Body of pancreas (tissue), 4 donors: ENCODE results near the gene NCOA6. TPM values are rescaled to one million over a fixed set of nuclear protein-coding genes. Genes with fewer than 3 reads are reported as not detected.
A peak's percentile ranks its signal among the peaks of the same experiment; 100 is the strongest.

Experiments
- ATAC-seq: fragments of 150-250 bp; one replicate; pipeline ENCODE4 v1.9.1; 2016
- DNase-seq, 4 donors: peaks; one replicate each; pipeline ENCODE4 v3.0.0-alpha.2; 2019
- H3K27ac ChIP-seq, 4 donors: fragments of 200-600 bp; sonication (generic); 1 replicate in 3 of 4; 2 replicates in 1 of 4; pipeline versions ENCODE4 v1.5.1 to v1.6.1; 2016 to 2019; ENCODE audit warnings: mild to moderate bottlenecking in 1 of 4, mixed read lengths in 1 of 4, moderate library complexity in 1 of 4
- H3K27me3 ChIP-seq, 2 donors: fragments of 200-600 bp; sonication (generic); one replicate each; pipeline ENCODE4 v1.6.0; 2016; ENCODE audit warnings: mild to moderate bottlenecking in 1 of 2
- H3K36me3 ChIP-seq, 2 donors: fragments of 200-600 bp; sonication (generic); replicated peaks in 1 of 2; 2 replicates each; pipeline ENCODE4 v1.5.1; 2016; ENCODE audit warnings: low read depth in 2 of 2; ENCODE audit not compliant: insufficient read depth in 1 of 2
- H3K4me1 ChIP-seq: fragments of 200-600 bp; sonication (generic); one replicate; pipeline ENCODE4 v1.6.0; 2016
- H3K4me3 ChIP-seq, 2 donors: fragments of 200-600 bp; sonication (generic); 1 replicate in 1 of 2; 2 replicates in 1 of 2; pipeline ENCODE4 v1.5.1; 2016 to 2019
- H3K9me3 ChIP-seq, 3 donors: fragments of 200-600 bp; sonication (generic); 1 replicate in 2 of 3; 2 replicates in 1 of 3; pipeline ENCODE4 v1.5.1; 2016
- CTCF ChIP-seq, 7 experiments: fragments of 450-650 bp in 4 of 7; fragments of 200-600 bp in 3 of 7; sonication (generic) in 3 of 7; IDR thresholded peaks; one replicate each; pipeline ENCODE4 v1.5.1; 2016 to 2019; ENCODE audit warnings: antibody characterized with exemption in 7 of 7
- POLR2A ChIP-seq, 3 donors: fragments of 450-650 bp; IDR thresholded peaks; one replicate each; pipeline ENCODE4 v1.6.1; 2016; ENCODE audit warnings: antibody characterized with exemption in 3 of 3, mild to moderate bottlenecking in 2 of 3
- WGBS, 2 donors: methylation state at CpG; one replicate each; pipeline ENCODE4 v1.1.5; 2017; 5-methylcytosine and 5-hydroxymethylcytosine counted together
- intact Hi-C: fragments of 100-400 bp; cut with DNase I; formaldehyde crosslinking; loops from one replicate; pipeline ENCODE4 v1.15.1; 2023
- total RNA-seq, 2 donors: library from RNA; depleted of rRNA; stranded (reverse); fragments of >200 nt; gene quantifications; one replicate each; pipeline ENCODE4 v1.1.0, GENCODE V29; 2016

NCOA6 gene
- total RNA-seq, 2 donors from 2014 or later: 13.5 to 54.1 TPM

GRCh38 chr20:34862724-34863123, 37.3 kb upstream of the NCOA6 start:
- DNase-seq (no peak), ATAC-seq (no peak)
- peak overlapping the region in 1 of 4 donors; percentile 40 for H3K27ac ChIP-seq
- H3K9me3 ChIP-seq: no peaks in the 10 kb centered on the region
- peaks cover 6% of the 10 kb centered on the region for H3K4me1 ChIP-seq
- H3K27me3 ChIP-seq: no peaks in the 10 kb centered on the region
- intact Hi-C loops: no loop called here
- WGBS, 2 donors: 85 to 91% methylated on average over 8 to 12 of the region's 12 CpGs
- H3K4me3 ChIP-seq: no peak overlapping the region
- H3K36me3 ChIP-seq: no peaks in the 10 kb centered on the region
- no peak for TF ChIP-seq POLR2A (IDR thresholded peaks at IDR 0.05)
- TF ChIP-seq CTCF (IDR thresholded peaks at IDR 0.05): no peak

GRCh38 chr20:34861386-34862084, 36.1 kb upstream of the NCOA6 start:
- 76 to 84% methylated on average over 7 of the region's 7 CpGs for WGBS, 2 donors
- intact Hi-C loops: no loop called here
- H3K27me3 ChIP-seq: no peaks in the 10 kb centered on the region
- H3K9me3 ChIP-seq: no peaks in the 10 kb centered on the region
- peak overlapping the region in 2 of 4 donors; percentile 28 to 40 for H3K27ac ChIP-seq
- DNase-seq (peak; percentile 64 to 86 (median 84)), ATAC-seq (peak; percentile 80)
- H3K36me3 ChIP-seq: no peaks in the 10 kb centered on the region
- peak in 1 of 7 experiments; percentile 10 for TF ChIP-seq CTCF (IDR thresholded peaks at IDR 0.05)
- TF ChIP-seq POLR2A (IDR thresholded peaks at IDR 0.05): no peak
- H3K4me1 ChIP-seq: peaks cover 6% of the 10 kb centered on the region
- no peak overlapping the region for H3K4me3 ChIP-seq

- no peak overlapping the region for H3K27ac ChIP-seq
- no peaks in the 10 kb centered on the region for H3K9me3 ChIP-seq
- H3K27me3 ChIP-seq: no peaks in the 10 kb centered on the region
- 86 to 89% methylated on average over 8 of the region's 9 CpGs for WGBS, 2 donors
- peaks cover 6% of the 10 kb centered on the region for H3K4me1 ChIP-seq
- DNase-seq: no peak
- intact Hi-C loops: no loop called here
- H3K4me3 ChIP-seq: no peak overlapping the region
- no peak for TF ChIP-seq POLR2A (IDR thresholded peaks at IDR 0.05)
- TF ChIP-seq CTCF (IDR thresholded peaks at IDR 0.05): no peak
- no peak for ATAC-seq
- no peaks in the 10 kb centered on the region for H3K36me3 ChIP-seq
These were observed 34.5 kb upstream of the NCOA6 start for GRCh38 chr20:34859826-34860545.

- ATAC-seq (no peak), DNase-seq (no peak)
- Histone ChIP-seq H3K9me3 (no peaks in the 10 kb centered on the region), H3K4me3 (no peak overlapping the region), H3K4me1 (peaks cover 6% of the 10 kb centered on the region), H3K36me3 (no peaks in the 10 kb centered on the region), H3K27ac (no peak overlapping the region), H3K27me3 (no peaks in the 10 kb centered on the region)
- 95% methylated on average over 26 of the region's 26 CpGs for WGBS, 2 donors
- TF ChIP-seq CTCF (IDR thresholded peaks at IDR 0.05) (no peak), POLR2A (IDR thresholded peaks at IDR 0.05) (no peak)
- intact Hi-C loops: no loop called here
These were observed 33.9 kb upstream of the NCOA6 start for GRCh38 chr20:34859367-34859766.
